Left lung (tissue), 10 donors: Measurements from ENCODE around the gene SOBP. TPM values are rescaled to one million over a fixed set of nuclear protein-coding genes. Genes with fewer than 3 reads are reported as not detected.
A peak's percentile ranks its signal among the peaks of the same experiment; 100 is the strongest.

Source experiments
- ATAC-seq: fragments of 200-7000 bp; cut with Tn5 transposase; one replicate; pipeline ENCODE4 v1.9.1; 2020; ENCODE audit warnings: moderate library complexity
- DNase-seq, 4 donors: peaks; one replicate each; pipeline ENCODE4 v3.0.0-alpha.2; 2013 to 2020
- H3K27ac ChIP-seq, 2 donors: fragments of 200-600 bp; sonication (generic) in 1 of 2; one replicate each; pipeline versions ENCODE4 v1.5.0 to v1.8.0; 2020 to 2021
- H3K27me3 ChIP-seq, 2 donors: fragments of 200-600 bp; sonication (generic) in 1 of 2; one replicate each; pipeline versions ENCODE4 v1.5.0 to v1.8.0; 2020 to 2021
- H3K36me3 ChIP-seq, 2 donors: fragments of 200-600 bp; sonication (generic) in 1 of 2; one replicate each; pipeline versions ENCODE4 v1.5.0 to v1.8.0; 2020 to 2021
- H3K4me1 ChIP-seq, 2 donors: fragments of 200-600 bp; one replicate each; pipeline ENCODE4 v1.8.0; 2021
- H3K4me3 ChIP-seq, 2 donors: fragments of 200-600 bp; sonication (generic) in 1 of 2; one replicate each; pipeline versions ENCODE4 v1.5.0 to v1.8.0; 2020 to 2021; ENCODE audit warnings: mild to moderate bottlenecking in 1 of 2
- H3K9me3 ChIP-seq, 2 donors: fragments of 200-600 bp; sonication (generic) in 1 of 2; one replicate each; pipeline versions ENCODE4 v1.5.0 to v1.8.0; 2020 to 2021
- CTCF ChIP-seq, 2 donors: fragments of 200-600 bp; sonication (generic) in 1 of 2; IDR thresholded peaks; one replicate each; pipeline versions ENCODE4 v1.5.0 to v1.8.0; 2021; ENCODE audit warnings: antibody characterized with exemption in 2 of 2
- intact Hi-C, 2 donors: fragments of 100-400 bp; cut with DNase I; formaldehyde crosslinking; loops; one replicate each; pipeline versions ENCODE4 v1.11.2 to v1.14.2; 2022
- polyA plus RNA-seq, 6 donors: library from polyadenylated mRNA; unstranded; fragments of 120-200 nt; gene quantifications; one replicate each; pipeline ENCODE4 v1.2.1, GENCODE V29; 2013; ENCODE audit not compliant: insufficient read length in 6 of 6
- total RNA-seq, 2 donors: library from RNA; stranded (reverse); fragmentation: NEBNext Ultra II Directional; extraction: Animal tissue kit (Norgen Biotek cat#: 25700); gene quantifications; one replicate each; pipeline ENCODE4 v1.2.1, GENCODE V29; 2021
- donor health status: DM: no; HTN: yes; CAD: no.
- donor health status: DM: no; HTN: no; CAD: no.

The SOBP gene
- total and polyA plus RNA-seq, 8 donors, result 6.5 to 11.1 (median 8.1) TPM

GRCh38 chr6:107488875-107489635 is 862 bp upstream of the SOBP start:
- peak overlapping the region; percentile 60 to 66 for H3K4me3 ChIP-seq
- DNase-seq (peak; percentile 46 to 79 (median 63)), ATAC-seq (peak; percentile 53)
- no peaks in the 10 kb centered on the region for H3K36me3 ChIP-seq
- intact Hi-C loops, result no loop called here
- peaks cover 0 to 37% of the 10 kb centered on the region in 2 donors for H3K4me1 ChIP-seq
- no peak for TF ChIP-seq CTCF (IDR thresholded peaks at IDR 0.05)
- H3K9me3 ChIP-seq, result no peaks in the 10 kb centered on the region
- H3K27me3 ChIP-seq, result peaks cover 7 to 99% of the 10 kb centered on the region in 2 donors
- peak overlapping the region; percentile 33 to 48 for H3K27ac ChIP-seq

- H3K36me3 ChIP-seq, result no peaks in the 10 kb centered on the region
- peak overlapping the region; percentile 37 to 74 for H3K27ac ChIP-seq
- peak overlapping the region; percentile 60 to 66 for H3K4me3 ChIP-seq
- intact Hi-C loops, result no loop called here
- DNase-seq, result no peak
- H3K4me1 ChIP-seq, result peaks cover 8 to 49% of the 10 kb centered on the region in 2 donors
- TF ChIP-seq CTCF (IDR thresholded peaks at IDR 0.05), result no peak
- no peak for ATAC-seq
- no peaks in the 10 kb centered on the region for H3K9me3 ChIP-seq
- H3K27me3 ChIP-seq, result peaks cover 7 to 95% of the 10 kb centered on the region in 2 donors
Observed at GRCh38 chr6:107490566-107491137, 735 bp downstream of the SOBP start.

GRCh38 chr6:107491138-107491609 is 1.3 kb downstream of the SOBP start:
- peak overlapping the region; percentile 37 to 74 for H3K27ac ChIP-seq
- intact Hi-C loops, result no loop called here
- peaks cover 7 to 92% of the 10 kb centered on the region in 2 donors for H3K27me3 ChIP-seq
- DNase-seq (peak; percentile 43 to 86 (median 65)), ATAC-seq (peak; percentile 41)
- H3K4me3 ChIP-seq, result peak overlapping the region; percentile 60 to 66
- peaks cover 13 to 49% of the 10 kb centered on the region in 2 donors for H3K4me1 ChIP-seq
- H3K36me3 ChIP-seq, result no peaks in the 10 kb centered on the region
- TF ChIP-seq CTCF (IDR thresholded peaks at IDR 0.05), result no peak
- H3K9me3 ChIP-seq, result no peaks in the 10 kb centered on the region

GRCh38 chr6:107491760-107492660 is 2.1 kb downstream of the SOBP start:
- intact Hi-C loops, result no loop called here
- H3K9me3 ChIP-seq, result no peaks in the 10 kb centered on the region
- DNase-seq, result no peak
- ATAC-seq, result no peak
- H3K4me3 ChIP-seq, result peak overlapping the region; percentile 60 to 66
- H3K27ac ChIP-seq, result no peak overlapping the region
- peaks cover 3 to 88% of the 10 kb centered on the region in 2 donors for H3K27me3 ChIP-seq
- no peaks in the 10 kb centered on the region for H3K36me3 ChIP-seq
- no peak for TF ChIP-seq CTCF (IDR thresholded peaks at IDR 0.05)
- H3K4me1 ChIP-seq, result peaks cover 20 to 49% of the 10 kb centered on the region in 2 donors
